GM21515 (cell line): Measurements from ENCODE around the gene CALHM2.
"Not testable (repeated sequence)": the region's sequence is repeated elsewhere in the genome, so short reads cannot be mapped to it uniquely, and the experiment has no call there.

Source experiments
- ATAC-seq: cut with Tn5 transposase; IDR thresholded peaks from one replicate; pipeline ENCODE4 v1.9.1; 2021; ENCODE audit not compliant: unreplicated experiment

Gene CALHM2

GRCh38 chr10:103419101-103419500 lies 33.1 kb downstream of the CALHM2 start:
- ATAC-seq = no peak

GRCh38 chr10:103417601-103418000 lies 34.6 kb downstream of the CALHM2 start:
- no peak for ATAC-seq

GRCh38 chr10:103417148-103417469 lies 35.1 kb downstream of the CALHM2 start:
- ATAC-seq = not testable (repeated sequence)

DNA sequence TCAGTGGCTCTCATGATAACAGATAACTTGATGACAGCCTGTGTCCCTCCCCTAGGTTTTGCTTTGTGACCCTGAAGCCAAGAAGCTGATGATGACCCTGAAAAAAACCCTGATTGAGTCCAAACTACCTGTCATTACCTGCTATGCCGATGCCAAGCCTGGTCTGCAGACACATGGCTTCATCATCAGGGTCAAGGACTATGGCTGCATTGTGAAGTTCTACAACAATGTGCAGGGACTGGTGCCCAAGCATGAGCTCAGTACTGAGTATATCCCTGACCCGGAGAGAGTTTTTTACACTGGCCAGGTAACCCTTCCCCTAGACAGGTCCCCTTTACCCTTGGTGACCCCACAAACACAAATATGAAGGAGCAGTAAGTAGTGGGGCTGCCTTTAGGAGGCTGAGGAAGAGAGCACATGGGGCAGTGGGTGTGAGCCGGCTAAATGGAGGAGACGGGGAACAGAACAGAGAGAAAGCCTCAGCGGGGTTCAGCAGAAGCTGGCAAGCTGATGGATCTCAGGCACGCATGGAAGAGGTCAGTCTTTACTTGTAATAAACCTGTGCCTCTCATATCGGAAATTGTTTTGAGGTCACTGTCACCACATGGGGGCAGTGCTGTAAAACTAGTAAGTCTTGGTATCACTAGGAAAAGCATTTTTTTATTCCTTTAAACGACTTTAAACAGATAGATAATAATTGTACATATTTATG lies 35.6 kb downstream of the CALHM2 start:
- ATAC-seq = no peak

DNA sequence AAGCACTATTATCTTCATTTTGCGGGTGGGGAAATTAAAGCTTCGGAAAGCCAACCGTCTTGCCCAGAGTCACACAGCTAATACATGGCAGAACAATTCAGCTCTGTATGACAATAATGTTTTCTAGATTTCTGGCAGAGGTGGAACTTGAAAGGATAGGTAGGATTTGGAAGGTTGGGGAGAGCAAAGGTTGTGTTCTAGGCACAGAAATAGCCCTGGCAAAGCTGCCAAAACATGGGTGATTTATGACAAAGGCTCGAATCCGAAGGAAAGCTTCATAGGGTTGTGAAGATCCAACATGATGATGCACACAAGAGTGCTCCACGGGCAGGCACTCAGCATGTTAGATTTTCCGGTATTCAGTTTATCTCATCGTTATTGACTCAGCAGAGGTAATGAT lies 36.6 kb downstream of the CALHM2 start:
- ATAC-seq = no peak

GRCh38 chr10:103413564-103413963 lies 38.6 kb downstream of the CALHM2 start:
- ATAC-seq = no peak

GRCh38 chr10:103397191-103397825 lies 54.9 kb downstream of the CALHM2 start:
- ATAC-seq = no peak

DNA sequence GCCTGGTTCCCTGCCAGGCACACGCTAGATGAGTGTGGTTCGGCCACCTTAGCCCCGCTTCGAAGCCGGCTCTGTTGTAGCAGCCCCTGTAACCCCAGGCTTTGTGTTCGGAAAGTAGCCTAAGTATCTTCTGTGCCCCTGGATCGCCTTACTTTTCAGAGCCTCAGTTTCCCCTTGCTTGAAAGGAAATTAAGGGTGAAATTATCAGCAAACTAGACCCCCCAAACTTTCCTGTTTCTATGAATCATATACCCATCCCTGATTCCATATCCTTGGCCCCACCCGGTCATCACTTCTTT lies 55.4 kb downstream of the CALHM2 start:
- no peak for ATAC-seq
